Measurements from ENCODE around the gene OR10X1.

The OR10X1 gene

GRCh38 chr1:158554352-158554751 lies 25.3 kb downstream of the OR10X1 start, which contains the start of gene OR6Y1:
TSS of gene OR6Y1 (minus strand) at chr1:158554405. CDS start at chr1:158548105, 6,300 bp downstream.
- no peak for TF ChIP-seq CTCF (conservative IDR thresholded peaks at IDR 0.05; ENCODE audit: low read length)
- no peak for DNase-seq (ENCODE audit: low read depth)
- no peak within 1 kb of the TSS for H3K4me3 ChIP-seq (ENCODE audit: low read length)

- no peak for DNase-seq (ENCODE audit: low read depth)
- TF ChIP-seq CTCF (conservative IDR thresholded peaks at IDR 0.05; ENCODE audit: low read length) = no peak
- H3K4me3 ChIP-seq (ENCODE audit: low read length) = no peak overlapping the region
Observed at GRCh38 chr1:158552296-158552695, 27.4 kb downstream of the OR10X1 start.

- no peak overlapping the region for H3K4me3 ChIP-seq (ENCODE audit: low read length)
- TF ChIP-seq CTCF (conservative IDR thresholded peaks at IDR 0.05; ENCODE audit: low read length) = no peak
- no peak for DNase-seq (ENCODE audit: low read depth)
Observed at GRCh38 chr1:158547533-158547932, 32.2 kb downstream of the OR10X1 start.

- no peak for DNase-seq (ENCODE audit: low read depth)
- TF ChIP-seq CTCF (conservative IDR thresholded peaks at IDR 0.05; ENCODE audit: low read length) = no peak
- no peak overlapping the region for H3K4me3 ChIP-seq (ENCODE audit: low read length)
Observed at GRCh38 chr1:158537609-158538008, 42.1 kb downstream of the OR10X1 start.

- no peak for DNase-seq (ENCODE audit: low read depth)
- H3K4me3 ChIP-seq (ENCODE audit: low read length) = no peak overlapping the region
- no peak for TF ChIP-seq CTCF (conservative IDR thresholded peaks at IDR 0.05; ENCODE audit: low read length)
Observed at GRCh38 chr1:158534496-158534895, 45.2 kb downstream of the OR10X1 start.
